ENCODE measurements around the gene DAB2. TPM values are rescaled to one million over a fixed set of nuclear protein-coding genes. Genes with fewer than 3 reads are reported as not detected.

The DAB2 gene
- total and polyA plus RNA-seq, 2 donors (not counting 1 experiment from before 2014, with no cell fraction given), result 0.03 to 0.47 TPM

- intact Hi-C loops (cut with micrococcal nuclease), result no loop called here
- Histone ChIP-seq H3K36me3 (replicated peaks in 1 of 2; ENCODE audit: control extremely low read depth in 1 of 2, control insufficient read depth in 1 of 2, extremely low read depth in 1 of 2, insufficient read depth in 2 of 2, low read length in 1 of 2) (no peaks in the 10 kb centered on the region), H3K4me1 (ENCODE audit: control insufficient read depth in 2 of 2, insufficient read depth in 2 of 2, low read length in 2 of 2) (no peaks in the 10 kb centered on the region), H2AFZ (ENCODE audit: insufficient read depth, low read depth, low read length, poor library complexity, severe bottlenecking) (no peak overlapping the region), H3K4me2 (replicated peaks; ENCODE audit: low read depth, low read length, poor library complexity, severe bottlenecking) (no peak overlapping the region), H3K27me3 (replicated peaks in 1 of 4; ENCODE audit: control extremely low read depth in 1 of 4, control insufficient read depth in 3 of 4, insufficient read depth in 4 of 4, low read length in 3 of 4) (no peaks in the 10 kb centered on the region), H3K9ac (ENCODE audit: low read length) (no peak overlapping the region), H3K9me3 (ENCODE audit: control extremely low read depth in 1 of 3, control insufficient read depth in 2 of 3, insufficient read depth in 1 of 3, low read length in 2 of 3) (no peaks in the 10 kb centered on the region), H3K27ac (ENCODE audit: low read length in 2 of 2) (no peak overlapping the region), H3K79me2 (ENCODE audit: control insufficient read depth, insufficient read depth, low read length) (no peaks in the 10 kb centered on the region), H4K20me1 (ENCODE audit: control insufficient read depth, insufficient read depth, low read length, poor library complexity, severe bottlenecking) (no peaks in the 10 kb centered on the region), H3K4me3 (ENCODE audit: control extremely low read depth in 1 of 5, extremely low read depth in 1 of 5, insufficient read depth in 1 of 5, low read depth in 2 of 5, low read length in 4 of 5) (no peak overlapping the region)
- no peaks in the 10 kb centered on the region for H3K4me1 Mint-ChIP-seq
- no peak overlapping the region for H3K4me3 Mint-ChIP-seq
- POLR2A ChIA-PET, result no interaction called here
- H3K9me3 Mint-ChIP-seq (ENCODE audit: insufficient read depth), result no peaks in the 10 kb centered on the region
- no CpG with 5 or more reads among the region's 1 CpG for WGBS (ENCODE audit: insufficient coverage)
- TF ChIP-seq, protein P1, sequence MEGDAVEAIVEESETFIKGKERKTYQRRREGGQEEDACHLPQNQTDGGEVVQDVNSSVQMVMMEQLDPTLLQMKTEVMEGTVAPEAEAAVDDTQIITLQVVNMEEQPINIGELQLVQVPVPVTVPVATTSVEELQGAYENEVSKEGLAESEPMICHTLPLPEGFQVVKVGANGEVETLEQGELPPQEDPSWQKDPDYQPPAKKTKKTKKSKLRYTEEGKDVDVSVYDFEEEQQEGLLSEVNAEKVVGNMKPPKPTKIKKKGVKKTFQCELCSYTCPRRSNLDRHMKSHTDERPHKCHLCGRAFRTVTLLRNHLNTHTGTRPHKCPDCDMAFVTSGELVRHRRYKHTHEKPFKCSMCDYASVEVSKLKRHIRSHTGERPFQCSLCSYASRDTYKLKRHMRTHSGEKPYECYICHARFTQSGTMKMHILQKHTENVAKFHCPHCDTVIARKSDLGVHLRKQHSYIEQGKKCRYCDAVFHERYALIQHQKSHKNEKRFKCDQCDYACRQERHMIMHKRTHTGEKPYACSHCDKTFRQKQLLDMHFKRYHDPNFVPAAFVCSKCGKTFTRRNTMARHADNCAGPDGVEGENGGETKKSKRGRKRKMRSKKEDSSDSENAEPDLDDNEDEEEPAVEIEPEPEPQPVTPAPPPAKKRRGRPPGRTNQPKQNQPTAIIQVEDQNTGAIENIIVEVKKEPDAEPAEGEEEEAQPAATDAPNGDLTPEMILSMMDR (IDR thresholded peaks at IDR 0.05), result no peak
- CTCF ChIA-PET, result interaction anchor here (1.9 kb wide), 1 partner anchor 8 kb away, joined by 9 read pairs; no protein-coding TSS in a partner anchor
- DNase-seq (no peak), ATAC-seq (ENCODE audit: low read depth) (no peak)
- H3K27me3 Mint-ChIP-seq, result no peaks in the 10 kb centered on the region
- H3K27ac Mint-ChIP-seq, result no peak overlapping the region
These were observed 40.5 kb downstream of the DAB2 start for GRCh38 chr5:39384271-39384670.

- no peak overlapping the region for H3K27ac ChIP-seq (ENCODE audit: low read length in 2 of 2)
- no peaks in the 10 kb centered on the region for H3K27me3 ChIP-seq (replicated peaks in 1 of 4; ENCODE audit: control extremely low read depth in 1 of 4, control insufficient read depth in 3 of 4, insufficient read depth in 4 of 4, low read length in 3 of 4)
- H3K9me3 ChIP-seq (ENCODE audit: control extremely low read depth in 1 of 3, control insufficient read depth in 2 of 3, insufficient read depth in 1 of 3, low read length in 2 of 3), result no peaks in the 10 kb centered on the region
- H3K4me1 ChIP-seq (ENCODE audit: control insufficient read depth in 2 of 2, insufficient read depth in 2 of 2, low read length in 2 of 2), result no peaks in the 10 kb centered on the region
- POLR2A ChIA-PET, result no interaction called here
- H3K79me2 ChIP-seq (ENCODE audit: control insufficient read depth, insufficient read depth, low read length), result no peaks in the 10 kb centered on the region
- CTCF ChIA-PET, result no interaction called here
- no peak overlapping the region for H2AFZ ChIP-seq (ENCODE audit: insufficient read depth, low read depth, low read length, poor library complexity, severe bottlenecking)
- TF ChIP-seq EZH2 (IDR thresholded peaks at IDR 0.05; ENCODE audit: borderline replicate concordance, insufficient read depth, low read depth, low read length, poor library complexity, severe bottlenecking), result no peak
- TF ChIP-seq, protein P1 (IDR thresholded peaks at IDR 0.05), result no peak
- WGBS (ENCODE audit: insufficient coverage), result 83% methylated on average over 2 of the region's 3 CpGs
- no peaks in the 10 kb centered on the region for H4K20me1 ChIP-seq (ENCODE audit: control insufficient read depth, insufficient read depth, low read length, poor library complexity, severe bottlenecking)
- Mint-ChIP-seq H3K4me1 (no peaks in the 10 kb centered on the region), H3K27me3 (peaks cover 1% of the 10 kb centered on the region), H3K4me3 (no peak overlapping the region), H3K27ac (no peak overlapping the region), H3K9me3 (ENCODE audit: insufficient read depth) (no peaks in the 10 kb centered on the region)
- intact Hi-C loops (cut with micrococcal nuclease), result no loop called here
- no peak overlapping the region for H3K4me3 ChIP-seq (ENCODE audit: control extremely low read depth in 1 of 5, extremely low read depth in 1 of 5, insufficient read depth in 1 of 5, low read depth in 2 of 5, low read length in 4 of 5)
- H3K4me2 ChIP-seq (replicated peaks; ENCODE audit: low read depth, low read length, poor library complexity, severe bottlenecking), result no peak overlapping the region
- no peak overlapping the region for H3K9ac ChIP-seq (ENCODE audit: low read length)
- no peaks in the 10 kb centered on the region for H3K36me3 ChIP-seq (replicated peaks in 1 of 2; ENCODE audit: control extremely low read depth in 1 of 2, control insufficient read depth in 1 of 2, extremely low read depth in 1 of 2, insufficient read depth in 2 of 2, low read length in 1 of 2)
- ATAC-seq (ENCODE audit: low read depth) (no peak), DNase-seq (no peak)
These were observed 43.4 kb downstream of the DAB2 start for GRCh38 chr5:39381376-39381775.
